CD4-positive, CD25-positive, alpha-beta regulatory T cell (primary cell): ENCODE data around the gene ELOB. TPM values are rescaled to one million over a fixed set of nuclear protein-coding genes. Genes with fewer than 3 reads are reported as not detected.

Experiments used
- ATAC-seq, 2 donors: fragments of 150-1000 bp; cut with Tn5 transposase; one replicate each; pipeline ENCODE4 v1.10.0; 2021; ENCODE audit warnings: low read depth in 2 of 2, moderate number of reproducible peaks in 2 of 2, moderate library complexity in 1 of 2
- DNase-seq, 3 donors: peaks; one replicate each; pipeline versions ENCODE4 v3.0.0 to v3.0.0-alpha.2; 2012 to 2022; ENCODE audit warnings: mixed read lengths in 1 of 3
- H3K27ac ChIP-seq: one replicate; pipeline ENCODE4 v1.7.0; 2013; ENCODE audit warnings: mild to moderate bottlenecking, low read length; ENCODE audit not compliant: insufficient read depth, poor library complexity, severe bottlenecking
- H3K27me3 ChIP-seq: one replicate; pipeline ENCODE4 v1.7.0; 2013; ENCODE audit warnings: low read length; ENCODE audit not compliant: control insufficient read depth, insufficient read depth
- H3K36me3 ChIP-seq: one replicate; pipeline ENCODE4 v1.7.0; 2013; ENCODE audit warnings: mild to moderate bottlenecking, low read length, moderate library complexity; ENCODE audit not compliant: control insufficient read depth, insufficient read depth
- H3K4me1 ChIP-seq: 2 replicates; pipeline ENCODE4 v1.7.0; 2013; ENCODE audit warnings: mild to moderate bottlenecking, low read length; ENCODE audit not compliant: insufficient read depth, control insufficient read depth, poor library complexity, severe bottlenecking
- H3K4me3 ChIP-seq: one replicate; pipeline ENCODE4 v1.7.0; 2013; ENCODE audit warnings: low read depth, mild to moderate bottlenecking, low read length, moderate library complexity
- H3K9me3 ChIP-seq, 2 experiments: 1 replicate in 1 of 2; 2 replicates in 1 of 2; pipeline ENCODE4 v1.7.0; 2013; ENCODE audit warnings: low read length in 2 of 2, mild to moderate bottlenecking in 1 of 2, moderate library complexity in 1 of 2; ENCODE audit not compliant: control insufficient read depth in 2 of 2
- H3K27ac Mint-ChIP-seq, 3 donors: one replicate each; pipeline ENCODE4 v1.8.0; 2020 to 2022; ENCODE audit warnings: mild to moderate bottlenecking in 3 of 3, mixed read lengths in 3 of 3, moderate library complexity in 2 of 3
- H3K27me3 Mint-ChIP-seq: one replicate; pipeline ENCODE4 v1.8.0; 2022; ENCODE audit warnings: mild to moderate bottlenecking, mixed read lengths
- H3K36me3 Mint-ChIP-seq: one replicate; pipeline ENCODE4 v1.8.0; 2020; ENCODE audit warnings: mixed read lengths
- H3K4me1 Mint-ChIP-seq, 4 donors: one replicate each; pipeline ENCODE4 v1.8.0; 2020 to 2022; ENCODE audit warnings: mixed read lengths in 4 of 4, mild to moderate bottlenecking in 1 of 4
- H3K4me3 Mint-ChIP-seq, 4 donors: one replicate each; pipeline ENCODE4 v1.8.0; 2020 to 2022; ENCODE audit warnings: mild to moderate bottlenecking in 4 of 4, mixed read lengths in 4 of 4, moderate library complexity in 3 of 4
- H3K9me3 Mint-ChIP-seq, 7 donors: one replicate each; pipeline ENCODE4 v1.8.0; 2020 to 2022; ENCODE audit warnings: mixed read lengths in 7 of 7, mild to moderate bottlenecking in 3 of 7, moderate library complexity in 2 of 7
- polyA plus RNA-seq, 4 donors: library from polyadenylated mRNA; unstranded; fragments of 300-500 nt; fragmentation: Illumina TruSeq; gene quantifications; one replicate each; pipeline ENCODE4 v1.2.3, GENCODE V29; 2021
- total RNA-seq: library from RNA; stranded (reverse); gene quantifications from one replicate; pipeline ENCODE4 v1.2.3, GENCODE V29; 2022

Gene ELOB
- total and polyA plus RNA-seq, 5 donors from 2014 or later: 96.5 to 359 (median 273) TPM

DNA sequence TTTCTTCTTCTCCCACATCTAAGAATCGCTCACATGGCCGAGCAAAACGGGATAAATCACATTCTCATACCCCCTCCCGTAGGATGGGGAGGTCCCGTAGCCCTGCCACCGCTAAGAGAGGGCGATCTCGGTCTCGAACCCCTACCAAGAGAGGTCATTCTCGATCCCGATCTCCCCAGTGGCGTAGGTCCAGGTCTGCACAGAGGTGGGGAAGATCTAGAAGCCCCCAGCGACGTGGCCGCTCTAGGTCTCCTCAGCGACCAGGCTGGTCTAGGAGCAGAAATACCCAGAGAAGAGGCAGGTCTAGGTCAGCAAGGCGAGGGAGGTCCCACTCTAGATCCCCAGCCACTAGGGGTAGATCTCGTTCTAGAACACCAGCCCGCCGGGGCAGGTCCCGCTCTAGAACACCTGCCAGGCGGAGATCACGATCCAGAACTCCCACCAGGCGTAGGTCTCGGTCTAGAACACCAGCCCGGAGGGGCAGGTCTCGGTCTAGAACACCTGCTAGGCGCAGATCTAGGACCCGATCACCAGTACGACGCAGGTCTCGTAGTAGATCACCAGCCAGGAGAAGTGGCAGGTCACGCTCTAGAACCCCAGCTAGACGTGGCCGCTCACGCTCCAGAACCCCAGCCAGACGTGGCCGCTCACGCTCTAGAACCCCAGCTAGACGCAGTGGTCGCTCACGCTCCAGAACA, 15.0 kb downstream of the ELOB start:
- Histone ChIP-seq H3K9me3 (no peaks in the 10 kb centered on the region), H3K27ac (no peak overlapping the region), H3K27me3 (no peaks in the 10 kb centered on the region), H3K36me3 (peaks cover 100% of the 10 kb centered on the region), H3K4me3 (no peak overlapping the region), H3K4me1 (peaks cover 4% of the 10 kb centered on the region)
- DNase-seq (no peak), ATAC-seq (no peak)
- Mint-ChIP-seq H3K36me3 (peaks cover 96% of the 10 kb centered on the region), H3K9me3 (peaks cover 0 to 2% (median 0%) of the 10 kb centered on the region in 7 donors), H3K27me3 (peaks cover 4% of the 10 kb centered on the region), H3K4me1 (peaks cover 19 to 40% (median 24%) of the 10 kb centered on the region in 4 donors), H3K4me3 (peak overlapping the region in 2 of 4 donors; percentile 27), H3K27ac (no peak overlapping the region)

GRCh38 chr16:2761472-2761871, 15.6 kb downstream of the ELOB start:
- Mint-ChIP-seq H3K36me3 (peaks cover 97% of the 10 kb centered on the region), H3K27ac (no peak overlapping the region), H3K9me3 (peaks cover 0 to 2% (median 0%) of the 10 kb centered on the region in 7 donors), H3K4me3 (peak overlapping the region in 1 of 4 donors; percentile 27), H3K27me3 (peaks cover 4% of the 10 kb centered on the region), H3K4me1 (peaks cover 24 to 42% (median 29%) of the 10 kb centered on the region in 4 donors)
- Histone ChIP-seq H3K36me3 (peaks cover 100% of the 10 kb centered on the region), H3K27ac (no peak overlapping the region), H3K9me3 (no peaks in the 10 kb centered on the region), H3K27me3 (no peaks in the 10 kb centered on the region), H3K4me1 (peaks cover 9% of the 10 kb centered on the region), H3K4me3 (no peak overlapping the region)
- ATAC-seq: no peak
- no peak for DNase-seq

DNA sequence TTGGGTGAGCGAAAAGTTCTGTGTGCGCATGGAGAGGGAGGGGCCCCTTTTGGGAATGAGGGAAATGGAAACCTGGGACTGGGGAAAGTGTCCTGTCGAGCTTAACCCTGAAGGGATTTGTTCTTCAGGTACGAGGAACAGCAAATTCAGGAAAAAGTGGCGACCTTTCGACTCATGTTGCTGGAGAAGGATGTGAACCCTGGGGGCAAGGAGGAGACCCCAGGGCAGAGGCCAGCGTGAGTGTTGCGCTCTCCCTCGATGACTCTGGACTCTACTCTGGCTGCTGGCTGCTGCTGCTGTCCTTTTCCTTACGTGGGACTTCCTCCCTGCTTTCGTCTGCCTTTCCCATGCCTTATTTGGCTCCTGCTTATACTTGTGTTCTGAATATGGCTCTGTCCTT, 19.7 kb downstream of the ELOB start:
- Histone ChIP-seq H3K27me3 (no peaks in the 10 kb centered on the region), H3K4me1 (peaks cover 42% of the 10 kb centered on the region), H3K27ac (no peak overlapping the region), H3K9me3 (no peaks in the 10 kb centered on the region), H3K36me3 (peaks cover 65% of the 10 kb centered on the region), H3K4me3 (no peak overlapping the region)
- Mint-ChIP-seq H3K4me1 (peaks cover 40 to 62% (median 50%) of the 10 kb centered on the region in 4 donors), H3K9me3 (peaks cover 0 to 6% (median 0%) of the 10 kb centered on the region in 7 donors), H3K4me3 (peak overlapping the region in 1 of 4 donors; percentile 97), H3K27ac (no peak overlapping the region), H3K27me3 (no peaks in the 10 kb centered on the region), H3K36me3 (peaks cover 78% of the 10 kb centered on the region)
- DNase-seq: no peak
- ATAC-seq: no peak

DNA sequence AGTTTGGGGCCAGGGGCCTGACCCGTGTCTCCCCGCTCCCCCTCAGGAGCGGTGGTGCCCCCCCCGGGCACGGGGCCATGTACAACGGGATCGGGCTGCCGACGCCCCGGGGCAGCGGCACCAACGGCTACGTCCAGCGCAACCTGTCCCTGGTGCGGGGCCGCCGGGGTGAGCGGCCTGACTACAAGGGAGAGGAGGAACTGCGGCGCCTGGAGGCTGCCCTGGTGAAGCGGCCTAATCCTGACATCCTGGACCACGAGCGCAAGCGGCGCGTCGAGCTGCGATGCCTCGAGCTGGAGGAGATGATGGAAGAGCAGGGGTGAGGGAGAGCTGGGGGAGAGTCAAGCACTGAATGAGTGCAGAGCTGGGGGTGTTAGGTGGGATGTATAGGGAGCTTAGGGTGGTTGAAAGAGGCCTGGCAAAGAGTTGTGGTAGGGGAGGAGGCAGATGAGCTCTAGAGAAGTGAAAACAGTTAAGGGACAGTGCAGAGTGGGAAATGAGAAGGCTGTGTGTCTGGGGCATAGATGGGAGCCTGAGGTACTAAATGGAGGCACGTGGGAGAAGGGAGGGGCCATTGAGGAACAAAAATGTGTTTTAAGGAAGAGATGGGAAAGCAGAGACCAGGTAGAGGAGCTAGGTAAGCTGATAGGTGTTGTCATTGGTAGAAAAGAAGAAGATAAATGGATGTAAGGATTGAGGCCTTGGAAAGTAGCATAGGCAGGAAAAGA, 20.6 kb downstream of the ELOB start:
- H3K27me3 ChIP-seq: no peaks in the 10 kb centered on the region
- ATAC-seq: no peak
- H3K4me1 ChIP-seq: peaks cover 46% of the 10 kb centered on the region
- no peaks in the 10 kb centered on the region for H3K27me3 Mint-ChIP-seq
- peaks cover 0 to 5% of the 10 kb centered on the region in 2 experiments for H3K9me3 ChIP-seq
- peak overlapping the region; percentile 5 to 97 (median 86) for H3K4me3 Mint-ChIP-seq
- peak overlapping the region; percentile 35 for H3K27ac ChIP-seq
- DNase-seq: no peak
- peaks cover 0 to 7% (median 0%) of the 10 kb centered on the region in 7 donors for H3K9me3 Mint-ChIP-seq
- H3K4me1 Mint-ChIP-seq: peaks cover 40 to 69% (median 50%) of the 10 kb centered on the region in 4 donors
- H3K27ac Mint-ChIP-seq: peak overlapping the region in 2 of 3 donors; percentile 21 to 34
- H3K36me3 ChIP-seq: peaks cover 56% of the 10 kb centered on the region
- H3K36me3 Mint-ChIP-seq: peaks cover 69% of the 10 kb centered on the region
- H3K4me3 ChIP-seq: no peak overlapping the region

DNA sequence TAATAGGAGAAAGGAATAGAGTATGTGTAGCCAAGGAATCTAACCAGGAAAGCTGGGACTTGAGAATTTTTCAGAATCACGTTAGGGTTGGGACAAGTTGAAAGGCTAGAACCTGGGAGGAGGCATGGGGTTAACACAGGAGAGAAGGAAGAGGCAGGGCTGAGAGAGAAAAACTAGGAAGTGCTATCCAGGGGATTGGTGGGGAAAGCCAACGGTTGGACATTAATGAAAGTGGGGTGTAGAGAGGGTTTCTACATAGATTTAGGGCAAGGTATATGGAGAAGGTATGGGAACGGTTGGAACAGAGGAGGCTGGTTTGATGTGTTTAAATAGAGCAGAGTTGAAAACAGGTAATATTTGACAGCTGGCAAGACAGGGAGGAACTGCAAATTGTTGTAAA, 21.9 kb downstream of the ELOB start:
- peaks cover 56% of the 10 kb centered on the region for H3K36me3 Mint-ChIP-seq
- H3K4me1 Mint-ChIP-seq: peaks cover 33 to 75% (median 45%) of the 10 kb centered on the region in 4 donors
- peaks cover 5% of the 10 kb centered on the region for H3K27me3 Mint-ChIP-seq
- DNase-seq (no peak), ATAC-seq (no peak)
- Histone ChIP-seq H3K27ac (peak overlapping the region; percentile 35), H3K4me1 (peaks cover 46% of the 10 kb centered on the region), H3K36me3 (peaks cover 43% of the 10 kb centered on the region), H3K9me3 (peaks cover 0 to 5% of the 10 kb centered on the region in 2 experiments), H3K4me3 (peak overlapping the region; percentile 98), H3K27me3 (no peaks in the 10 kb centered on the region)
- peak overlapping the region; percentile 90 to 97 (median 96) for H3K4me3 Mint-ChIP-seq
- H3K9me3 Mint-ChIP-seq: peaks cover 0 to 10% (median 0%) of the 10 kb centered on the region in 7 donors
- peak overlapping the region; percentile 29 to 90 (median 86) for H3K27ac Mint-ChIP-seq

DNA sequence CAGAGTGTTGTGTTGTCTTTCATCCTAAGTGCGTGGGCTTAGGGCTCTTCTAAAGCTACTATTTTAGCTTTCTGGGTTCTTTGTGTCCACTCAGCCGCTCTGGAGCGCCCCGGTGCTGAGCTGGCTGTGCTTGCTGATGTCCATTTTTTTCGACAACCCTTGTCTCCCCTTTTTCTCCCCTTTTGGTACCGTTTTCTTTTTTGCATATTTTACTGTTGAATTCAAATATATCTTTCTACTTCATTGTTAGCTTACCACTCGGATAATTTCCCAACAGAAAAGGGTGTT, 23.4 kb downstream of the ELOB start:
- H3K4me1 Mint-ChIP-seq: peaks cover 33 to 66% (median 39%) of the 10 kb centered on the region in 4 donors
- H3K27me3 ChIP-seq: no peaks in the 10 kb centered on the region
- H3K9me3 ChIP-seq: peaks cover 0 to 5% of the 10 kb centered on the region in 2 experiments
- DNase-seq (no peak), ATAC-seq (no peak)
- H3K36me3 Mint-ChIP-seq: peaks cover 42% of the 10 kb centered on the region
- peak overlapping the region; percentile 98 for H3K4me3 ChIP-seq
- peaks cover 0 to 10% (median 0%) of the 10 kb centered on the region in 7 donors for H3K9me3 Mint-ChIP-seq
- H3K27me3 Mint-ChIP-seq: peaks cover 5% of the 10 kb centered on the region
- peak overlapping the region; percentile 90 to 95 (median 91) for H3K27ac Mint-ChIP-seq
- peaks cover 28% of the 10 kb centered on the region for H3K36me3 ChIP-seq
- peak overlapping the region; percentile 90 to 97 (median 96) for H3K4me3 Mint-ChIP-seq
- peak overlapping the region; percentile 99 for H3K27ac ChIP-seq
- peaks cover 43% of the 10 kb centered on the region for H3K4me1 ChIP-seq

DNA sequence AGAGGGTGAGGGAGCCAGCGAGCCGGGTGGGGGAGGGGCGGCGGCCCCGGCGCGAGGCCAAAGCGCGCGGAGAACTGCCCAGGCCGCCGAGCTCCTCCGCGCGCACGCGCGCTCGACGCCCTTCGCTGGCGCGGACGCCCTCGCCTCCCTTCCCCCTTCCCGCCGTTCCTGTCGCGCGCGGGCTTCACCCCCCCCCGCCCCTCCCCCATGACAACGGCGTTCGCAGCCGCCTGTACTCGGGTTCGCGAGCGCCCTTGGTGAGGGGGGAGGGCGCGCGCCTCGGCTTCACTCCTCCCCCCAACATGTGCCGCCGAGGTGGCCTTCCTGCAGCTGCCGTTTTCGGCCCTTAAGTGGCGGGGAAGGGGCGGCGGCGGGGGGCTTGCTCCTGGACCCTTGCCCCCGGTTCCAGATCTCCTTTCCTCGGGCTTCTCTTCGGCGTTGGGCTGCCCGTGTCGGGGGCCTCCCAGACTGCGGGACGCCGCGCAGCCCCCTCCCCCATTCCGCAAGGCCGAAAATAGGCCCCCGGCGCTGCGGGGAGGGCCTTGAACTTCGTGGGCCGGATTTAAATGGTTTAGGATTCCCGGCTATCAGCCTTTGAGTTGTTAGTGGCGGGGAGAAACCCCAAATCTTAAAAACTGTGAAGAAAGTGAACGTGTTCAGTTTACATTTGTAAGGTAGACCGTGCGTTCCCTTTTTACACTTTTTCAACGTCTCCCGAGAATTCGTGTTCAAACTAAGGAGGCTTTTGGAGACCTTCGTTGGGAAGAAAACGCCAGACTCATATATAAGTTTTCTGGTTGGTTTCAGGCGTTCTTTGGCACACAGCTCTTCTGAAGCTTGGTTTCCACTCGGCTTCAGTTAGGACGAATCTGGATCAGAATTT, 24.0 kb downstream of the ELOB start:
- peak overlapping the region; percentile 90 to 97 (median 96) for H3K4me3 Mint-ChIP-seq
- H3K27me3 ChIP-seq: no peaks in the 10 kb centered on the region
- peak; percentile 20 to 22 for ATAC-seq
- peaks cover 0 to 10% (median 0%) of the 10 kb centered on the region in 7 donors for H3K9me3 Mint-ChIP-seq
- DNase-seq: peak in 2 of 3 donors; percentile 58 to 73
- H3K36me3 Mint-ChIP-seq: peaks cover 36% of the 10 kb centered on the region
- H3K27ac ChIP-seq: peak overlapping the region; percentile 99
- peaks cover 0 to 5% of the 10 kb centered on the region in 2 experiments for H3K9me3 ChIP-seq
- peak overlapping the region; percentile 98 for H3K4me3 ChIP-seq
- peaks cover 23% of the 10 kb centered on the region for H3K36me3 ChIP-seq
- H3K4me1 ChIP-seq: peaks cover 43% of the 10 kb centered on the region
- H3K4me1 Mint-ChIP-seq: peaks cover 33 to 62% (median 37%) of the 10 kb centered on the region in 4 donors
- H3K27ac Mint-ChIP-seq: peak overlapping the region; percentile 91 to 99 (median 99)
- peaks cover 5% of the 10 kb centered on the region for H3K27me3 Mint-ChIP-seq
